ENCODE data around the gene CUEDC1. TPM values are rescaled to one million over a fixed set of nuclear protein-coding genes. Genes with fewer than 3 reads are reported as not detected.

CUEDC1 gene
- total RNA-seq, 4 donors from 2014 or later, result 17.1 to 25.7 (median 22.1) TPM

GRCh38 chr17:57999010-57999495 is 43.8 kb upstream of the CUEDC1 start:
- no peak for TF ChIP-seq CTCF (IDR thresholded peaks at IDR 0.05)

GRCh38 chr17:57997085-57997809 is 42.0 kb upstream of the CUEDC1 start:
- TF ChIP-seq CTCF (IDR thresholded peaks at IDR 0.05), result no peak
- DNase-seq (ENCODE audit: low spot score) (no peak), ATAC-seq (ENCODE audit: low FRiP score) (no peak)

More at GRCh38 chr17:57999010-57999495, 43.8 kb upstream of the CUEDC1 start:
- no peak for ATAC-seq (ENCODE audit: low FRiP score)
- DNase-seq (ENCODE audit: low spot score), result no peak

GRCh38 chr17:57995076-57995956 is 40.1 kb upstream of the CUEDC1 start:
- peak; percentile 84 for ATAC-seq (ENCODE audit: low FRiP score)
- no peak for DNase-seq (ENCODE audit: low spot score)
- no peak for TF ChIP-seq CTCF (IDR thresholded peaks at IDR 0.05)

DNA sequence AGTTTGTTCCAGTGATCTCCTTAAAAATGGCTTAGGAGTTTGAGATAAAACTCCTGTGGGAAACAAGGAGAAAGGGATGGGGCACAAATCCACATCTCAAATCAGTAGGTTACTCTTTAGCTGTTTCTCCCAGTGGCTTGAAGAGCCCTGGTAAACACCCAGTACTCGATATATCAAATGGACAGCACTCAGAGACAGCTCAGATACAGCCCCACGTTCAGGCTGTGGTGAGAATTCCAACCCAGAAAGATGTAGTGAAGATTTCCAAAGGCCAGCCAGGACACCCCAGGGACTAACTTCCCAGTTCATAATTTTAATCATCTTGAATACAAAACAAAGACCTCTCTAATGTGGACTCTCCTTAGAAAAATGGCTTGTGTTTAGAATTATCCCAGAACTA is 39.2 kb upstream of the CUEDC1 start:
- DNase-seq (ENCODE audit: low spot score), result no peak
- TF ChIP-seq CTCF (IDR thresholded peaks at IDR 0.05), result no peak
- no peak for ATAC-seq (ENCODE audit: low FRiP score)

DNA sequence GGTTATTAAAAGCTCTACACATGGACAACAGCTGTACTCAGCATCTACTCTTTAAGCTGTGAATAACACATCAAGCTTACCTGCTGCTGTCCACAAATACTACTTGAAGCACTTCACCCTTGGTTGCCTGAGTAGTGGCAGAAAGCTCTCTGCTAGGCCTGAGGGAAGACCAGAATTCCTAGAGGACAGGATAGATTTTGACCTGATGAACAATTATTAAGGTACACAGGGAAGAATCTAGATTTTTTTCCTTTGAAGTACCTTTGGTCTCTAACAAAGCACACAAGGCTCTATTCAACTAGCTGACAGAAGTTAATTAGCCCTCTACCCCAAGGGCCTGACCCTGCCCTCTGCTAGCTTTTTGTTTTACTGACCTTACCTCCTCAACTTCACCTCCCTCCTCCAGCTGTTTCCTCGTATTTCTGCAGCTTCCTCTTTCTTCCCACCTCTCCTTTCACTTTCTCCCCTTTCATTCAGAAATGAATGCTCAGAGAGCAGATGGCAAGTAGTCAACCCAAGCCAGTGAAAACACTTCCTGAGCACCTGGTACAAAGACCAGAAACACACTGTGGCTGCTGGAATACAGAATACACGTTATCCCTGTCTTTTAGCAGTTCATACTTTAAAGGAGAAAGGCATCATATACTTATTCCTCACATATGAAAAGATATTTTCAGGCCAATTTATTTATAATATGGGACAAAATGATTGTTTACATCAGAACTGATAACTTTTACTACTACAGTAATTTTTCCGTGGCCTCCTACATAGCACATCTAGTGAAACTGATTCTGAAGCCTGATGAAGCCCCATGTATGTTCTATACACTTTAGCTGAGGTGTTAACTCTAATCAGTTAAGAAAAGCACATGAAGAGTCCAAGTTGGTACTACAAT is 38.5 kb upstream of the CUEDC1 start:
- TF ChIP-seq CTCF (IDR thresholded peaks at IDR 0.05), result no peak
- no peak for DNase-seq (ENCODE audit: low spot score)
- ATAC-seq (ENCODE audit: low FRiP score), result no peak

GRCh38 chr17:57991537-57991936 is 36.3 kb upstream of the CUEDC1 start:
- ATAC-seq (ENCODE audit: low FRiP score), result no peak
- DNase-seq (ENCODE audit: low spot score), result no peak
- TF ChIP-seq CTCF (IDR thresholded peaks at IDR 0.05), result no peak

All from omental fat pad (tissue), 4 donors.